Karpas-422 (cell line): ENCODE measurements around the gene NSG1. TPM values are rescaled to one million over a fixed set of nuclear protein-coding genes. Genes with fewer than 3 reads are reported as not detected.
A peak's percentile ranks its signal among the peaks of the same experiment; 100 is the strongest.
"Not testable (repeated sequence)": the region's sequence is repeated elsewhere in the genome, so short reads cannot be mapped to it uniquely, and the experiment has no call there.

Experiments
- DNase-seq: peaks from one replicate; pipeline ENCODE4 v3.0.0-alpha.2; 2015
- H2AFZ ChIP-seq: fragments of 200-600 bp; sonication (generic); 2 replicates; pipeline ENCODE4 v1.6.1; 2014; ENCODE audit warnings: antibody characterized with exemption, low read length, mixed read lengths
- H3K27ac ChIP-seq: fragments of 200-600 bp; sonication (generic); 2 replicates; pipeline ENCODE4 v1.5.1; 2014; ENCODE audit warnings: mild to moderate bottlenecking, low read length, moderate library complexity
- H3K27me3 ChIP-seq: fragments of 200-600 bp; sonication (generic); 2 replicates; pipeline ENCODE4 v1.6.1; 2014; ENCODE audit warnings: low read length, mixed read lengths
- H3K36me3 ChIP-seq: fragments of 200-600 bp; sonication (generic); 2 replicates; pipeline ENCODE4 v1.6.1; 2014; ENCODE audit warnings: low read length, mixed read lengths; ENCODE audit not compliant: insufficient read depth
- H3K4me1 ChIP-seq: fragments of 200-600 bp; sonication (generic); 2 replicates; pipeline ENCODE4 v1.6.1; 2014; ENCODE audit warnings: mild to moderate bottlenecking, low read length, mixed read lengths
- H3K4me2 ChIP-seq: fragments of 200-600 bp; sonication (generic); 2 replicates; pipeline ENCODE4 v1.6.1; 2014; ENCODE audit warnings: low read length, low read depth, mild to moderate bottlenecking; ENCODE audit not compliant: poor library complexity, severe bottlenecking
- H3K4me3 ChIP-seq: fragments of 200-600 bp; sonication (generic); 2 replicates; pipeline ENCODE4 v1.5.1; 2014; ENCODE audit warnings: mild to moderate bottlenecking, antibody characterized with exemption, low read length, mixed read lengths
- H3K79me2 ChIP-seq: fragments of 200-600 bp; sonication (generic); 2 replicates; pipeline ENCODE4 v1.6.1; 2014; ENCODE audit warnings: mild to moderate bottlenecking, low read length, mixed read lengths
- H3K9ac ChIP-seq: fragments of 200-600 bp; sonication (generic); 2 replicates; pipeline ENCODE4 v1.6.0; 2014; ENCODE audit warnings: low read length
- H3K9me2 ChIP-seq: fragments of 200-600 bp; sonication (generic), shearing (Covaris generic); replicated peaks from 2 replicates; pipeline ENCODE4 v1.6.0; 2014; ENCODE audit warnings: mild to moderate bottlenecking, low read length, moderate library complexity; ENCODE audit not compliant: insufficient read depth
- H3K9me3 ChIP-seq: fragments of 300-700, 200-600 bp; sonication (generic); 2 replicates; pipeline ENCODE4 v1.6.1; 2014; ENCODE audit warnings: low read length, mixed read lengths
- H4K20me1 ChIP-seq: fragments of 200-600 bp; sonication (generic); 2 replicates; pipeline ENCODE4 v1.6.1; 2014; ENCODE audit warnings: mild to moderate bottlenecking, antibody characterized with exemption, low read length, low read depth; ENCODE audit not compliant: insufficient read depth
- total RNA-seq: library from RNA; depleted of rRNA; stranded (reverse); fragments of >200 nt; shearing (Covaris generic); gene quantifications from 2 replicates; pipeline ENCODE4 v1.2.3, GENCODE V29; 2014; ENCODE audit warnings: low replicate concordance

The NSG1 gene
- total RNA-seq, 1 experiment from 2014 or later: 0.75 TPM

DNA sequence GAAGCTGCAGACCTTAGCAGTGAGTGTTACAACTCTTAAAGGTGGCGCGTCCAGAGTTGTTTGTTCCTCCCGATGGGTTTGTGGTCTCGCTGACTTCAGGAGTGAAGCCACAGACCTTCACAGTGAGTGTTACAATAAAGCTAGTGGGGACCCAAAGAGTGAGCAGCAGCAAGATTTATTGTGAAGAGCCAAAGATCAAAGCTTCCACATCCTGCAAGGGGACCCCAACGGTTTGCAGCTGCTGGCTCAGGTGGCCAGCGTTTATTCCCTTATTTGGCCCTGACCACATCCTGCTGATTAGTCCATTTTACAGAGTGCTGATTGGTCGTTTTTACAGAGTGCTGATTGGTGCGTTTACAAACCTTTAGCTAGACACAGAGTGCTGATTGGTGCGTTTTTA, 38.3 kb upstream of the NSG1 start:
- H3K27ac ChIP-seq, H3K27me3 ChIP-seq, DNase-seq, H3K9ac ChIP-seq, H3K4me2 ChIP-seq, H3K9me2 ChIP-seq, H3K4me3 ChIP-seq, H2AFZ ChIP-seq, H3K9me3 ChIP-seq, H3K79me2 ChIP-seq, H3K36me3 ChIP-seq, H4K20me1 ChIP-seq: not testable (repeated sequence)
- H3K4me1 ChIP-seq: peaks cover 19% of the 10 kb centered on the region

DNA sequence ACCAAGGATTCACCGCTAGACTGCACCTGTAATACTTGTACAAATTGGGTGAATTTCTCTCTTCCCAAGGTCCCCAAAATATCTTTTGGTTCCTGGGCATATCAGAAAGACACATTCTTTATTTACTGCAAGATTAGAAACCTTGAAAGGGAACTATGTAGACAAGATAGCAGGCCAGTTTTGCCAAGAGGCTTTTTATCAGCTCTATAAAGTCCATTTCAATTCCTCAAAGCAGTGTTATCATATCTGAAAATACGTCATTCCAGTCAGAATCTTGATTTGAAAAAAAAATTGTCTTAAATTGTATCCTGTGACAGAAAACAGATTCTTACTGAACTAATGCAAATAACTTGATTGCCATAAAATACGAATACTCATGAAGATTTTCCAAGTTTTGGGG, 37.0 kb upstream of the NSG1 start:
- Histone ChIP-seq H3K9me3 (no peaks in the 10 kb centered on the region), H3K27me3 (no peaks in the 10 kb centered on the region), H3K9me2 (no peaks in the 10 kb centered on the region), H3K79me2 (no peaks in the 10 kb centered on the region), H4K20me1 (no peaks in the 10 kb centered on the region), H3K4me3 (no peak overlapping the region), H3K36me3 (no peaks in the 10 kb centered on the region), H3K27ac (no peak overlapping the region), H3K9ac (no peak overlapping the region), H2AFZ (no peak overlapping the region), H3K4me2 (no peak overlapping the region), H3K4me1 (peaks cover 11% of the 10 kb centered on the region)
- no peak for DNase-seq

DNA sequence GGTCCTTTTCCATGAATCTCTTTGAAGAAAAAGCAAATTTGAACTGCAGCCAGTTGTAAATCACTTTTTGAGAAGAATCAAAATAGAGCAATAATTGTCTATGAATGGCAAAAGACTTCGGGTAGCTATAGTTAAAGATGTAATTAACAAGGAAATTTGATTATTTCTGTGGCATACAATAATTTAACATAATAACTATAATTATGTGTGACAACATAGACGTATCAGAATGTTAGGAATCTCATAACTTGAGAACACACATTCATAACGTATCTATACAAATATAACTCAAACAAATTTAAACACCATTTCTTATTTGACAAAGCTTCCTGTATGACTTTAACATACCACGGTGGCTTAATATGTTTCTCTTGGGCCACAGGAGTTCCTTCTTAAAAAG, 36.0 kb upstream of the NSG1 start:
- no peak overlapping the region for H3K27ac ChIP-seq
- H3K9me2 ChIP-seq: no peaks in the 10 kb centered on the region
- no peak overlapping the region for H3K4me3 ChIP-seq
- peaks cover under 1% of the 10 kb centered on the region for H3K4me1 ChIP-seq
- no peaks in the 10 kb centered on the region for H4K20me1 ChIP-seq
- no peak overlapping the region for H3K4me2 ChIP-seq
- H3K9ac ChIP-seq: no peak overlapping the region
- no peaks in the 10 kb centered on the region for H3K9me3 ChIP-seq
- no peaks in the 10 kb centered on the region for H3K79me2 ChIP-seq
- H3K36me3 ChIP-seq: no peaks in the 10 kb centered on the region
- H3K27me3 ChIP-seq: no peaks in the 10 kb centered on the region
- DNase-seq: no peak
- H2AFZ ChIP-seq: no peak overlapping the region

DNA sequence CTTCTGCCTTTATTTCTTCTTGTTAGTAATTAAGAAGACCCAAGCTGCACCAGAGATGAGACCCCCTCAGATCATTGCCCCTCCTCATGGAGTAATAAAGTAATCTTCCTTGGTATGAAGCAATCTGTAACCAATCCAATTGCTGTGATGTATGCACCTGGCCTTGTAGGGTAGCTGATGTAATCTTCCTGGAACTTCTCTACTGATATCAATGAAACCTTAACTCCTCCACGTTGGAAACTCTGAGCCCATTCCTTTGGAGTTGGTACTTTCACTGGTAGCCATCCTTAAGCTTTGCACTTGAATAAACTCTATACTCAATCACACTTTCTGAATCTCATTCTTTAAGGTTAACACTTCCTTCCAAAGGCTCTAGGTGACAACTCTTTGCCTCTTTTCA, 31.6 kb upstream of the NSG1 start:
- H3K4me3 ChIP-seq: no peak overlapping the region
- H3K9me3 ChIP-seq: no peaks in the 10 kb centered on the region
- no peaks in the 10 kb centered on the region for H4K20me1 ChIP-seq

GRCh38 chr4:4356106-4357041, 30.5 kb upstream of the NSG1 start:
- H3K9ac ChIP-seq: no peak overlapping the region
- no peaks in the 10 kb centered on the region for H3K27me3 ChIP-seq
- peaks cover 11% of the 10 kb centered on the region for H3K4me1 ChIP-seq
- no peak overlapping the region for H3K4me2 ChIP-seq
- no peak overlapping the region for H3K27ac ChIP-seq
- no peaks in the 10 kb centered on the region for H3K9me2 ChIP-seq
- H3K9me3 ChIP-seq: no peaks in the 10 kb centered on the region
- no peaks in the 10 kb centered on the region for H3K79me2 ChIP-seq
- no peaks in the 10 kb centered on the region for H4K20me1 ChIP-seq
- no peak overlapping the region for H2AFZ ChIP-seq
- H3K4me3 ChIP-seq: no peak overlapping the region
- DNase-seq: no peak
- H3K36me3 ChIP-seq: no peaks in the 10 kb centered on the region

More for the DNA sequence above, 31.6 kb upstream of the NSG1 start:
- Histone ChIP-seq H3K9me2 (no peaks in the 10 kb centered on the region), H3K36me3 (no peaks in the 10 kb centered on the region), H3K9ac (no peak overlapping the region), H3K79me2 (no peaks in the 10 kb centered on the region), H3K27me3 (no peaks in the 10 kb centered on the region), H3K27ac (no peak overlapping the region), H3K4me2 (no peak overlapping the region), H3K4me1 (peaks cover 11% of the 10 kb centered on the region), H2AFZ (no peak overlapping the region)
- DNase-seq: no peak

GRCh38 chr4:4358093-4358854, 28.6 kb upstream of the NSG1 start:
- no peak overlapping the region for H3K4me3 ChIP-seq
- peaks cover 13% of the 10 kb centered on the region for H3K4me1 ChIP-seq
- no peak overlapping the region for H3K27ac ChIP-seq
- no peaks in the 10 kb centered on the region for H3K9me3 ChIP-seq
- no peaks in the 10 kb centered on the region for H3K9me2 ChIP-seq
- peak overlapping the region; percentile 17 for H3K4me2 ChIP-seq
- no peaks in the 10 kb centered on the region for H4K20me1 ChIP-seq
- H2AFZ ChIP-seq: no peak overlapping the region
- H3K79me2 ChIP-seq: no peaks in the 10 kb centered on the region
- no peaks in the 10 kb centered on the region for H3K36me3 ChIP-seq
- no peak overlapping the region for H3K9ac ChIP-seq
- no peak for DNase-seq
- H3K27me3 ChIP-seq: no peaks in the 10 kb centered on the region

- no peak overlapping the region for H2AFZ ChIP-seq
- H3K27me3 ChIP-seq: no peaks in the 10 kb centered on the region
- H4K20me1 ChIP-seq: no peaks in the 10 kb centered on the region
- DNase-seq: no peak
- no peak overlapping the region for H3K9ac ChIP-seq
- peaks cover 15% of the 10 kb centered on the region for H3K4me1 ChIP-seq
- no peaks in the 10 kb centered on the region for H3K36me3 ChIP-seq
- H3K9me3 ChIP-seq: no peaks in the 10 kb centered on the region
- no peak overlapping the region for H3K27ac ChIP-seq
- H3K79me2 ChIP-seq: no peaks in the 10 kb centered on the region
- H3K4me3 ChIP-seq: no peak overlapping the region
- no peaks in the 10 kb centered on the region for H3K9me2 ChIP-seq
- H3K4me2 ChIP-seq: no peak overlapping the region
These were observed 25.0 kb upstream of the NSG1 start for GRCh38 chr4:4361883-4362282.

DNA sequence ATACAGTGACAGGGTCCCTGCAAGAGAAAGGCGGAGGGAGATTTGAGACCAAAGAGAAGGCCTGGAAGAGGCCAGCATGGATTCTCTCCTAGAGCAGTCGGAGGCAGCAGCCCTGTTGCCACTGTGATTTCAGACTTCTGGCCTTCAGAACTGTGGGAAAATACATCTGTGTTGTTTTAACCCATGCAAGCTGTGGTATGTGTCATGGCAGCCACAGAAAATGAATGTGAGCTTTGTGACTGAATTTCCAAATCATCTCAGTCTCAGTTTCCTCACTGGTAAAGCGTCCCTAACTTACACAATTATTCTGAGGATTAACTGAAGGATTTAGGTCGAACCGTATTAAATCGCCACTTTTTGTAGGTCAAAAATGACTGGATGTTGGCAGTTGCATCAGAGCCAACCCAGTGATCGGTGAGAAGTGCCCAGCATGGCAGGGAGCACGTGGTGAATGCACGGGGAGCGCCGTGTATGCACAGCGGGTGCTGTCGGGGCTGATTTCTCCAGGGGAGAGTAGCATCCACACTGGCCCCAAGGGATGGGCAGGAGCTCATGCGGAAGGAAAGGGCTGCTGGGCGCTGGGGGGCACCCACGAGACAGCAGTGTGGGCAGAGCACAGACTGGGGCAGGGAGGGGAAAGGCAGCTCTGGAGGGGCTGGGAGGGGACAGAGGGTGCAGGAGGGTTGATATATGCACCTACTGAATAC, 23.8 kb upstream of the NSG1 start:
- no peak overlapping the region for H3K27ac ChIP-seq
- H3K4me3 ChIP-seq: no peak overlapping the region
- DNase-seq: peak; percentile 50
- H3K79me2 ChIP-seq: no peaks in the 10 kb centered on the region
- H3K36me3 ChIP-seq: no peaks in the 10 kb centered on the region
- H3K9ac ChIP-seq: no peak overlapping the region
- H3K27me3 ChIP-seq: no peaks in the 10 kb centered on the region
- H3K4me2 ChIP-seq: no peak overlapping the region
- H3K9me2 ChIP-seq: no peaks in the 10 kb centered on the region
- H4K20me1 ChIP-seq: no peaks in the 10 kb centered on the region
- no peak overlapping the region; the same call in 1 of the 2 replicates for H2AFZ ChIP-seq
- H3K9me3 ChIP-seq: no peaks in the 10 kb centered on the region
- peaks cover 12% of the 10 kb centered on the region for H3K4me1 ChIP-seq
